K562 (cell line): ENCODE results near the gene STMP1. TPM values are rescaled to one million over a fixed set of nuclear protein-coding genes. Genes with fewer than 3 reads are reported as not detected.

Experiments
- ATAC-seq: fragments of 200-7000 bp; cut with Tn5 transposase; 3 replicates; pipeline ENCODE4 v1.9.1; 2020; ENCODE audit warnings: moderate library complexity
- BruUV-seq: library from RNA; stranded (reverse); fragments of 400-500 nt; replicated peaks from 2 replicates; lab custom pipeline; 2021; lab: Mats Ljungman, UMichigan
- CTCF ChIA-PET: fragments of 300-600 bp; formaldehyde crosslinking; extraction: SDS; loops from one replicate; lab custom pipeline; 2021; ENCODE audit warnings: low intra/inter-chr PET ratio; lab: Yijun Ruan, JAX
- POLR2A ChIA-PET: fragments of 300-600, 350-650 bp; sonication (Branson Sonifier 250); formaldehyde crosslinking; extraction: SDS; loops from one replicate; lab custom pipeline; 2021; ENCODE audit warnings: antibody characterized with exemption, inconsistent platforms; lab: Yijun Ruan, JAX
- DNase-seq, 4 experiments: peaks; one replicate each; pipeline versions ENCODE4 v3.0.0 to v3.0.0-alpha.2; 2011 to 2018; ENCODE audit warnings: low spot score in 3 of 4, mixed read lengths in 3 of 4; ENCODE audit errors: extremely low read depth in 1 of 4
- FAIRE-seq: peaks from 2 replicates; lab custom pipeline; 2011; peaks lifted over from hg19 to GRCh38; lab: Jason Lieb, UNC
- H2AFZ ChIP-seq: 2 replicates; pipeline ENCODE4 v1.6.0; 2011; ENCODE audit warnings: low read depth, low read length, control low read depth, inconsistent platforms
- H3K27ac ChIP-seq: fragments of 200-600 bp; 3 replicates; pipeline ENCODE4 v1.8.0; 2011; ENCODE audit warnings: low read depth, mild to moderate bottlenecking, control low read depth, inconsistent platforms, low read length, moderate library complexity, mixed read lengths; ENCODE audit errors: extremely low read depth
- H3K27me3 ChIP-seq, 2 experiments: fragments of 300-600 bp in 1 of 2; 2 replicates in 1 of 2; 3 replicates in 1 of 2; pipeline versions ENCODE4 v1.6.0 to v1.8.0; 2011; ENCODE audit warnings: inconsistent platforms in 2 of 2, low read length in 2 of 2, mild to moderate bottlenecking in 1 of 2, mixed read lengths in 1 of 2, moderate library complexity in 1 of 2; ENCODE audit not compliant: control insufficient read depth in 2 of 2, insufficient read depth in 2 of 2
- H3K36me3 ChIP-seq: fragments of 300-600 bp; 3 replicates; pipeline ENCODE4 v1.8.0; 2011; ENCODE audit warnings: mild to moderate bottlenecking, low read length, inconsistent platforms; ENCODE audit not compliant: control insufficient read depth, insufficient read depth
- H3K4me1 ChIP-seq, 2 experiments: fragments of 200-600 bp in 1 of 2; replicated peaks in 1 of 2; 2 replicates in 1 of 2; 3 replicates in 1 of 2; pipeline versions ENCODE4 v1.5.1 to v1.8.0; 2011; ENCODE audit warnings: inconsistent platforms in 2 of 2, low read length in 2 of 2, mild to moderate bottlenecking in 1 of 2, mixed read lengths in 1 of 2, moderate library complexity in 1 of 2; ENCODE audit not compliant: control insufficient read depth in 2 of 2, insufficient read depth in 2 of 2
- H3K4me2 ChIP-seq: 2 replicates; pipeline ENCODE4 v1.6.1; 2011; ENCODE audit warnings: low read length, control low read depth, inconsistent platforms, mixed read lengths; ENCODE audit not compliant: insufficient read depth
- H3K4me3 ChIP-seq: fragments of 200-600 bp; sonication (generic), shearing (Covaris generic); 2 replicates; pipeline ENCODE4 v1.5.1; 2016; ENCODE audit warnings: control low read depth, inconsistent platforms
- H3K79me2 ChIP-seq: fragments of 200-600 bp; 3 replicates; pipeline ENCODE4 v1.8.0; 2011; ENCODE audit warnings: low read length, inconsistent platforms; ENCODE audit not compliant: control insufficient read depth, insufficient read depth
- H3K9ac ChIP-seq, 2 experiments: 2 replicates each; pipeline versions ENCODE4 v1.6.0 to v1.6.1; 2011; ENCODE audit warnings: low read depth in 2 of 2, low read length in 2 of 2, control low read depth in 1 of 2, inconsistent platforms in 1 of 2, mild to moderate bottlenecking in 1 of 2, mixed read lengths in 1 of 2; ENCODE audit not compliant: insufficient read depth in 1 of 2
- H3K9me1 ChIP-seq: one replicate; pipeline ENCODE4 v1.6.0; 2011; ENCODE audit warnings: inconsistent platforms, mild to moderate bottlenecking, low read length, moderate library complexity; ENCODE audit not compliant: control insufficient read depth, insufficient read depth
- H3K9me3 ChIP-seq: replicated peaks from 2 replicates; pipeline ENCODE4 v1.5.1; 2011; ENCODE audit warnings: low read depth, low read length, inconsistent platforms; ENCODE audit not compliant: control insufficient read depth, insufficient read depth
- H4K20me1 ChIP-seq: replicated peaks from 2 replicates; pipeline ENCODE4 v1.6.1; 2011; ENCODE audit warnings: low read length, inconsistent platforms, mixed read lengths; ENCODE audit not compliant: control insufficient read depth, insufficient read depth
- LARP7 ChIP-seq: fragments of 450-650 bp; IDR thresholded peaks from 2 replicates; pipeline ENCODE4 v1.6.1; 2016
- MCM3 ChIP-seq: fragments of 450-650 bp; IDR thresholded peaks from 2 replicates; pipeline ENCODE4 v1.6.1; 2016
- NFIX ChIP-seq: fragments of 250-450 bp; sonication (Bioruptor Pico); IDR thresholded peaks from 2 replicates; pipeline ENCODE4 v1.4.0; 2020; ENCODE audit warnings: low read depth, mild to moderate bottlenecking, moderate library complexity
- RBM17 ChIP-seq: fragments of 200-400 bp; formaldehyde crosslinking; IDR thresholded peaks from 2 replicates; pipeline ENCODE4 v1.6.1; 2017; ENCODE audit warnings: low read depth, mild to moderate bottlenecking, low read length, borderline replicate concordance
- THRB ChIP-seq: fragments of 450-650 bp; formaldehyde crosslinking; conservative IDR thresholded peaks from 2 replicates; pipeline ENCODE4 v1.4.0; 2022; ENCODE audit warnings: mild to moderate bottlenecking, missing genetic modification characterization
- VEZF1 ChIP-seq: fragments of 200-800 bp; sonication (Bioruptor generic); IDR thresholded peaks from 2 replicates; pipeline ENCODE4 v1.6.1; 2017; ENCODE audit warnings: missing genetic modification characterization, missing compliant biosample characterization
- WGBS: fragments of 100-300 bp; shearing (Covaris generic); methylation state at CpG from one replicate; pipeline ENCODE4 v1.1.6; 2016; ENCODE audit warnings: low coverage, mixed read lengths; ENCODE audit not compliant: insufficient coverage; ENCODE audit errors: missing lambda C conversion rate; 5-methylcytosine and 5-hydroxymethylcytosine counted together
- in situ Hi-C: fragments of 300-500 bp; cut with MboI; formaldehyde crosslinking; loops from 4 replicates; pipeline ENCODE4 v1.15.0; 2018; ENCODE audit warnings: inconsistent platforms, mixed read lengths
- intact Hi-C: fragments of 100-400 bp; cut with micrococcal nuclease; formaldehyde crosslinking; loops from 2 replicates; pipeline ENCODE4 v1.14.2; 2022
- polyA plus RNA-seq, 8 experiments: library from polyadenylated mRNA; depleted of rRNA in 4 of 8; stranded (reverse) in 5 of 8; unstranded in 3 of 8; fragments of >200 nt; fragmentation: Nextera tagmentation in 2 of 8; fragmentation: Illumina TruSeq in 1 of 8; extraction: Ambion mirVana in 2 of 8; extraction: Trizol in 1 of 8; gene quantifications; 2 replicates each; pipeline versions ENCODE4 v1.2.1 to v1.2.3, GENCODE V29; 2011 to 2014; ENCODE audit warnings: inconsistent platforms in 1 of 8, missing spikeins in 1 of 8
- total RNA-seq, 7 experiments: library from RNA; depleted of rRNA in 6 of 7; stranded (reverse); fragments of >200 nt in 6 of 7; fragmentation: Illumina TruSeq in 2 of 7; extraction: Trizol in 2 of 7; gene quantifications; 2 replicates each; pipeline versions ENCODE4 v1.2.1 to v1.2.3, GENCODE V29; 2011 to 2021; ENCODE audit warnings: low replicate concordance in 1 of 7
- TF ChIP-seq, protein P1 (sequence below): fragments of 450-650 bp; formaldehyde crosslinking; IDR thresholded peaks from 2 replicates; pipeline ENCODE4 v1.4.0; 2022; ENCODE audit warnings: missing genetic modification characterization

STMP1 gene
- total and polyA plus RNA-seq, 9 of the 15 experiments (the other 6 are each of a cell fraction or from before 2014, with no cell fraction given): 10.6 to 249 (median 56.8) TPM

DNA sequence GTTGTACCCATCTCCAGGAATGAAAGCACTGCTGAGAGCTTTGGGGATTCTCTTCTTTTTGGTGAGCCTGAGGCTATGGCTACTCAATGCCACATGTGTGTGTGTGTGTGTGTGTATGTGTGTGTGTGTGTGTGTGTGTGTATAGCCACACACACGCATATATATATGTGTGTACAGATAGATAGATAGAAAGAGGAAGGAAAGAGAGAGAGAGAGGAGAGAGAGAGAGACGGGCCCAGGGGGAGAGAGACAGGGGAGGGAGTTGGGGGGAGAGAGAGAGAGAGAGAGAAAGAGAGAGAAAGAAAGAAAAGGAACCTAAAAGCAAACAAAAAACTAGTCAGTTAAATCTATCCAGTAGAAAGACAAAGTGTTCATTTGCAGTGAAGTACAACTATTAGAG is 57.4 kb downstream of the STMP1 start:
- Histone ChIP-seq H3K79me2 (no peaks in the 10 kb centered on the region), H2AFZ (no peak overlapping the region), H3K4me1 (peaks cover 2 to 10% of the 10 kb centered on the region in 2 experiments; a peak in 4 of 5 replicates), H3K27ac (no peak overlapping the region), H4K20me1 (no peaks in the 10 kb centered on the region), H3K27me3 (peaks cover 23 to 35% of the 10 kb centered on the region in 2 experiments; a peak in 4 of 5 replicates), H3K9me1 (no peaks in the 10 kb centered on the region), H3K4me2 (no peak overlapping the region), H3K9me3 (no peaks in the 10 kb centered on the region), H3K9ac (no peak overlapping the region), H3K36me3 (no peaks in the 10 kb centered on the region), H3K4me3 (no peak overlapping the region)
- intact Hi-C loops: no loop called here
- DNase-seq (no peak), ATAC-seq (no peak), FAIRE-seq (no peak)
- ChIA-PET POLR2A (interaction anchor here (0.6 to 1.4 kb wide), 3 partner anchors 8 to 245 kb away, joined by 3 to 5 read pairs (median 5); partner anchors contain the start of gene SLC13A4), CTCF (no interaction called here)
- in situ Hi-C loops: no loop called here
- no TSS peak for BruUV-seq
- 3% methylated on average over 2 of the region's 2 CpGs for WGBS
- TF ChIP-seq MCM3: peak; percentile 57; the same call in 1 of the 2 replicates
- 0 out of 2 replicates have a peak, but pooled peaks have one; percentile 27 for TF ChIP-seq THRB (CRISPR knock-in tag)
- TF ChIP-seq, protein P1, sequence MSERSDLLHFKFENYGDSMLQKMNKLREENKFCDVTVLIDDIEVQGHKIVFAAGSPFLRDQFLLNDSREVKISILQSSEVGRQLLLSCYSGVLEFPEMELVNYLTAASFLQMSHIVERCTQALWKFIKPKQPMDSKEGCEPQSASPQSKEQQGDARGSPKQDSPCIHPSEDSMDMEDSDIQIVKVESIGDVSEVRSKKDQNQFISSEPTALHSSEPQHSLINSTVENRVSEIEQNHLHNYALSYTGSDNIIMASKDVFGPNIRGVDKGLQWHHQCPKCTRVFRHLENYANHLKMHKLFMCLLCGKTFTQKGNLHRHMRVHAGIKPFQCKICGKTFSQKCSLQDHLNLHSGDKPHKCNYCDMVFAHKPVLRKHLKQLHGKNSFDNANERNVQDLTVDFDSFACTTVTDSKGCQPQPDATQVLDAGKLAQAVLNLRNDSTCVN: 0 out of 2 replicates have a peak, but pooled peaks have one; percentile 38
- TF ChIP-seq RBM17: no peak
- no peak for TF ChIP-seq NFIX (CRISPR knock-in tag)
- TF ChIP-seq VEZF1 (CRISPR knock-in tag): peak; percentile 52
- TF ChIP-seq LARP7: peak; percentile 32; the same call in 1 of the 2 replicates
